ENCODE measurements around the gene ERN1.

- no peak for TF ChIP-seq CTCF (IDR thresholded peaks at IDR 0.05; ENCODE audit: low read length)
- no peak for TF ChIP-seq EZH2 (optimal IDR thresholded peaks at IDR 0.05; ENCODE audit: low read depth, low read length)
- TF ChIP-seq EZH2phosphoT487 (IDR thresholded peaks at IDR 0.05; ENCODE audit: low read length), result no peak
These were observed 20.5 kb upstream of the ERN1 start for GRCh38 chr17:64150237-64151015.
